ENCODE results near the gene SIL1.
A peak's percentile ranks its signal among the peaks of the same experiment; 100 is the strongest.

The SIL1 gene

DNA sequence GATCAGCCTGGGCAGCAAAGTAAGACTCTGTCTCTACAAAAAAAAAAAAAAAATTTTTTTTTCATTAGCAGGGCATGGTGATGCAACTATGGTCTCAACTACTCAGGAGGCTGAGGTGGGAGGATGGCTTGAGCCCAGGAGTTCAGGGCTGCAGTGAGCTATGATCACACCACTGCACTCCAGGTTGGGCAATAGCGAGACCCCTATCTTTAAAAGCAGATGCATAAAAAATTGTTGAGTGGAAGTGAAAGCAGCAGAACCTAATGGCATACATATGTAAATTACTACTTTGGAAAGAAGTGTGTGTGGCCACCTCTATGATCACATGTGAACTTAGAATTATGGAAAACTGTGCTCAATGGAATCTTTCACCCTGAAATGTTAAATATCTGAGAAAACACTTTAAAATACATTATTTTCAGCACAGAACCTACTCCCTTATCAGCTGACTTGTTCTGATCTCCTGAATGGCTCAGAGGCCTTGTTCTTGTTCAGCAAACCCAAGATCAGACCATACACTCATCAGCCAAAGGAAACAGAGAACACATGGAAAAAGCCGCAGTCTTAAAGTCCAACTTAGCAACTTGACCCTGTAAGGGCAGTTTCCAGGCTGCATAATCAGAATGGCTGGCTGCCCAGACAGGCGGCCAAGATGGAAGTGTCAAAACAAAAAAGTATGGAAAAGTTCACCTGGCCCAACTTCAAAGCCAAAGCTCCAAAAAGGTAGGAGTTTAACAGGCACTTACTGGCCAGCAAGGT lies 56.5 kb downstream of the SIL1 start:
- H3K4me3 ChIP-seq (ENCODE audit: control insufficient read depth, low read depth, low read length): no peak overlapping the region
- DNase-seq (ENCODE audit: low read depth): peak; percentile 95
- TF ChIP-seq CTCF (conservative IDR thresholded peaks at IDR 0.05; ENCODE audit: control insufficient read depth, insufficient read depth, low read depth, low read length): no peak

GRCh38 chr5:139140591-139141071 lies 57.5 kb downstream of the SIL1 start:
- peak; percentile 45 for DNase-seq (ENCODE audit: low read depth)
- no peak for TF ChIP-seq CTCF (conservative IDR thresholded peaks at IDR 0.05; ENCODE audit: control insufficient read depth, insufficient read depth, low read depth, low read length)
- no peak overlapping the region for H3K4me3 ChIP-seq (ENCODE audit: control insufficient read depth, low read depth, low read length)

- no peak for TF ChIP-seq CTCF (conservative IDR thresholded peaks at IDR 0.05; ENCODE audit: control insufficient read depth, insufficient read depth, low read depth, low read length)
- no peak overlapping the region for H3K4me3 ChIP-seq (ENCODE audit: control insufficient read depth, low read depth, low read length)
Observed at GRCh38 chr5:139138809-139139208, 59.4 kb downstream of the SIL1 start.

DNA sequence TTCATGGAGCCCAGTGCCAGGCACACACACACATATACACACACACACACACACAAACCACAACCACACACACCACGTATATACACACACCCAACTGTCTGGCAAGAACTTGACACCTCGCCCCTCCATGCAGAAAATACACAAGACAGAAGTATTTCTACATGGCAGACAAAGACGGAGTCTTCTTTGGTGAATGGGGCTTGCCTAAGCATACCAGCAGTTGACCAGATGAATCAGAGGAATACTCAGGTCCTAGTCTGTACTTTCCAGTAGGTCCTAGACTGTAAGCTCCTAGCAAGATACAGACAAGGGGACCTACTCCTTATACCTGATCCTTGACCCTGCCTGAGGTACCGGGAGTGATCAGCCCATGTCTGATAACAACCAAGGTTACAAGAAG lies 60.1 kb downstream of the SIL1 start:
- no peak for TF ChIP-seq CTCF (conservative IDR thresholded peaks at IDR 0.05; ENCODE audit: control insufficient read depth, insufficient read depth, low read depth, low read length)
- DNase-seq (ENCODE audit: low read depth): no peak

More at GRCh38 chr5:139138809-139139208, 59.4 kb downstream of the SIL1 start:
- DNase-seq (ENCODE audit: low read depth): peak; percentile 50

GRCh38 chr5:139137697-139138096 lies 60.5 kb downstream of the SIL1 start:
- peak; percentile 45 for DNase-seq (ENCODE audit: low read depth)
- no peak overlapping the region for H3K4me3 ChIP-seq (ENCODE audit: control insufficient read depth, low read depth, low read length)
- TF ChIP-seq CTCF (conservative IDR thresholded peaks at IDR 0.05; ENCODE audit: control insufficient read depth, insufficient read depth, low read depth, low read length): peak; percentile 34

More for the DNA sequence above, 60.1 kb downstream of the SIL1 start:
- H3K4me3 ChIP-seq (ENCODE audit: control insufficient read depth, low read depth, low read length): no peak overlapping the region

DNA sequence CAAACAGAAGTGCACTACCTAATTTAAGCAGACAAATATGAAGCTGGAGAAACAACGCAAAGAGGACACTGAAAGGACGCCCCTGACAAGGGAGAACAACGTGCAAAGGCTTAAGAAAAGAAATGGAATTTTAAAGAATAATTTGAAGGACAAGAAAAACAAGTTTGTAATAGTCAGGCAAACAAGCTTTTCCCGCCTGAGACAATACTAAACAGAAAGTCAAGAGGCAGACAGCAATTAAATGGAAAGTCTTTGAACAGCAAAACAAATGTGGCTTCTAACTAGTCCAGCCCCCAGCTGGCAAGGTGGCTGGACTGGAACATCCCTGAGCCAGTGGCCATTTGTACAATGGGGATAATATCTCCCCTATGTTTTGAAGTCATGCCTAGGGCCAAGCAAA lies 63.3 kb downstream of the SIL1 start:
- no peak for TF ChIP-seq CTCF (conservative IDR thresholded peaks at IDR 0.05; ENCODE audit: control insufficient read depth, insufficient read depth, low read depth, low read length)
- no peak overlapping the region for H3K4me3 ChIP-seq (ENCODE audit: control insufficient read depth, low read depth, low read length)
- no peak for DNase-seq (ENCODE audit: low read depth)

Data from fibroblast of mammary gland (primary cell).